Esophagus muscularis mucosa (tissue), 4 donors: Measurements from ENCODE around the gene KASH5. TPM values are rescaled to one million over a fixed set of nuclear protein-coding genes. Genes with fewer than 3 reads are reported as not detected.
A peak's percentile ranks its signal among the peaks of the same experiment; 100 is the strongest.

ENCODE experiments used
- DNase-seq: peaks from one replicate; pipeline ENCODE4 v3.0.0-alpha.2; 2017; ENCODE audit errors: extremely low spot score
- H3K27ac ChIP-seq, 4 donors: fragments of 200-600 bp; sonication (generic); replicated peaks in 1 of 4; 1 replicate in 3 of 4; 2 replicates in 1 of 4; pipeline ENCODE4 v1.5.1; 2016 to 2019; ENCODE audit warnings: mild to moderate bottlenecking in 1 of 4
- H3K27me3 ChIP-seq, 4 donors: fragments of 200-600 bp; sonication (generic); one replicate each; pipeline versions ENCODE4 v1.5.1 to v1.6.0; 2016 to 2019
- H3K36me3 ChIP-seq, 4 donors: fragments of 200-600 bp; sonication (generic); one replicate each; pipeline ENCODE4 v1.5.1; 2016 to 2019
- H3K4me1 ChIP-seq, 4 donors: fragments of 200-600 bp; sonication (generic); one replicate each; pipeline ENCODE4 v1.5.1; 2016 to 2019
- H3K4me3 ChIP-seq, 4 donors: fragments of 200-600 bp; sonication (generic); 1 replicate in 2 of 4; 2 replicates in 2 of 4; pipeline ENCODE4 v1.5.1; 2016 to 2019; ENCODE audit warnings: mild to moderate bottlenecking in 4 of 4, moderate library complexity in 1 of 4
- H3K9me3 ChIP-seq, 4 donors: fragments of 200-600 bp; sonication (generic); 1 replicate in 3 of 4; 2 replicates in 1 of 4; pipeline ENCODE4 v1.5.1; 2016 to 2019
- CTCF ChIP-seq, 3 experiments: fragments of 200-600 bp in 2 of 3; fragments of 450-650 bp in 1 of 3; sonication (generic) in 2 of 3; IDR thresholded peaks; one replicate each; pipeline ENCODE4 v1.5.1; 2017 to 2019; ENCODE audit warnings: antibody characterized with exemption in 3 of 3, mild to moderate bottlenecking in 2 of 3, moderate library complexity in 1 of 3
- EP300 ChIP-seq: sonication (generic); formaldehyde crosslinking; IDR thresholded peaks from one replicate; pipeline ENCODE4 v1.6.1; 2017; ENCODE audit warnings: antibody characterized with exemption
- POLR2A ChIP-seq: fragments of 450-650 bp; IDR thresholded peaks from one replicate; pipeline ENCODE4 v1.6.1; 2017; ENCODE audit warnings: antibody characterized with exemption, moderate library complexity, mild to moderate bottlenecking, low read depth
- POLR2AphosphoS5 ChIP-seq, 2 donors: sonication (generic); formaldehyde crosslinking; IDR thresholded peaks; one replicate each; pipeline ENCODE4 v1.6.1; 2017; ENCODE audit warnings: antibody characterized with exemption in 2 of 2
- WGBS: methylation state at CpG from one replicate; pipeline ENCODE4 v1.1.5; 2018; 5-methylcytosine and 5-hydroxymethylcytosine counted together
- intact Hi-C: fragments of 100-400 bp; cut with DNase I; formaldehyde crosslinking; loops from one replicate; pipeline ENCODE4 v1.15.1; 2023
- total RNA-seq, 4 donors: library from RNA; depleted of rRNA; stranded (reverse); fragments of >200 nt; gene quantifications; one replicate each; pipeline versions ENCODE4 v1.1.0 to v1.2.1, GENCODE V29; 2016

KASH5 gene
- total RNA-seq, 4 donors from 2014 or later = not detected

DNA sequence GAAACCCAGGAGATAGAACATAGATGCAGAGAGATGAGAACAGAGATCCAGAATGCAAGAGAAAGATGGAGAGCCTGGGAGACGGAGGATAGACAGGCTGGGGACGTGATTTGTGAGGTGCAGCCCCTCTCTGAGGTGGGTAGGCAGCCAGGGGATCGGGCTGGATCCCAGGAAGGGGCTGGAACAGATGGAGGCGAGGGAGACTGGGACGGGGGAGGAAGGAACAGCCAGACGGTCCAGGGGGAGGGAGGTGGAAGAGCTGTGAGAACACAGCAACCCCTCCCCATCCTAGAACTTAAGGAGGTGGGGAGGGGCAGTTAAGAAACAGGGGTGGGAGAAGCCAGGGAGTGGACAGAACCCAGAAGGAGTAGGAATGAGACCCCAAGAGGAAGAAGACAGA, 50.2 kb downstream of the KASH5 start:
- Histone ChIP-seq H3K27me3 (peaks cover 0 to 99% (median 65%) of the 10 kb centered on the region in 4 donors), H3K4me1 (peaks cover 17 to 46% (median 30%) of the 10 kb centered on the region in 4 donors), H3K36me3 (no peaks in the 10 kb centered on the region), H3K9me3 (no peaks in the 10 kb centered on the region), H3K27ac (no peak overlapping the region), H3K4me3 (no peak overlapping the region)
- 18% methylated on average over 6 of the region's 6 CpGs for WGBS
- intact Hi-C loops = no loop called here
- TF ChIP-seq POLR2AphosphoS5 (IDR thresholded peaks at IDR 0.05) (no peak), EP300 (no peak), POLR2A (no peak), CTCF (IDR thresholded peaks at IDR 0.05) (no peak)
- no peak for DNase-seq

DNA sequence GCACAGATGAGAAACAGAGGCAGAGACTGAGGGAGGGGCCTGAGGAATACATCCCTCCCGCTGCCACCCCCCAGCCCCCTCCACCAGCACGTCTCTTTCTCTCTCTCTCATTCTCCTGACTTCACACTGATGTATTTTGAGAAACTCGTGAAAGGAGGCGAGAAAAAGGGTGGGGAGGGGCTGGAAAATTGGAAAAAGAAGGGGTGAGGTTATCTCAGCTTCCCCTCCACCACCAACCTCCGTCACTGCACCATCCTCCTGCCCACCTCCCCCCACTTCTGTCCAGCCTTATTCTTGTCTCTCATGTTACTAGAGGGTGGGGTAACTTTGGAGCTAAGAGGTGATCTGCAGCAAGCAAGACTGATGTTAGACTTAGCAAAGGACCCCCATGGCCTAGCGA, 51.8 kb downstream of the KASH5 start:
- Histone ChIP-seq H3K4me1 (peaks cover 17 to 47% (median 31%) of the 10 kb centered on the region in 4 donors), H3K36me3 (no peaks in the 10 kb centered on the region), H3K27ac (no peak overlapping the region), H3K27me3 (peaks cover 0 to 83% (median 53%) of the 10 kb centered on the region in 4 donors), H3K9me3 (no peaks in the 10 kb centered on the region), H3K4me3 (no peak overlapping the region)
- TF ChIP-seq CTCF (IDR thresholded peaks at IDR 0.05) = no peak
- no peak for TF ChIP-seq POLR2A
- TF ChIP-seq EP300 = no peak
- no peak for TF ChIP-seq POLR2AphosphoS5 (IDR thresholded peaks at IDR 0.05)
- intact Hi-C loops = loop anchor here (2.0 to 5.0 kb wide), 3 partner anchors 75 to 213 kb away; no protein-coding TSS in a partner anchor
- 38% methylated on average over 6 of the region's 6 CpGs for WGBS
- no peak for DNase-seq

- peak overlapping the region in 1 of 4 donors; percentile 2 for H3K27ac ChIP-seq
- DNase-seq = no peak
- WGBS = 31% methylated on average over 19 of the region's 19 CpGs
- intact Hi-C loops = loop anchor here (2.0 to 5.0 kb wide), 3 partner anchors 76 to 213 kb away; no protein-coding TSS in a partner anchor
- H3K4me3 ChIP-seq = peak overlapping the region; percentile 58 to 84 (median 64)
- H3K9me3 ChIP-seq = no peaks in the 10 kb centered on the region
- H3K4me1 ChIP-seq = peaks cover 17 to 47% (median 31%) of the 10 kb centered on the region in 4 donors
- TF ChIP-seq POLR2A = no peak
- no peak for TF ChIP-seq EP300
- TF ChIP-seq POLR2AphosphoS5 (IDR thresholded peaks at IDR 0.05) = no peak
- TF ChIP-seq CTCF (IDR thresholded peaks at IDR 0.05) = no peak
- no peaks in the 10 kb centered on the region for H3K36me3 ChIP-seq
- peaks cover 0 to 75% (median 46%) of the 10 kb centered on the region in 4 donors for H3K27me3 ChIP-seq
Measured at GRCh38 chr19:49440439-49441209, 52.6 kb downstream of the KASH5 start.

- intact Hi-C loops = loop anchor here (2.0 to 5.0 kb wide), 3 partner anchors 77 to 214 kb away; no protein-coding TSS in a partner anchor
- peaks cover 0 to 68% (median 41%) of the 10 kb centered on the region in 4 donors for H3K27me3 ChIP-seq
- no peak for DNase-seq
Measured at GRCh38 chr19:49441210-49441959, 53.3 kb downstream of the KASH5 start, which contains the start of gene SLC17A7. SLC17A7 (minus strand) TSS chr19:49441527; CDS start chr19:49441379, 148 bp downstream.

More at GRCh38 chr19:49441210-49441959, 53.3 kb downstream of the KASH5 start, which contains the start of gene SLC17A7:
- Histone ChIP-seq H3K36me3 (peaks cover 0 to 4% (median under 1%) of the 10 kb centered on the region in 4 donors), H3K4me3 (peak within 1 kb of the TSS; percentile 58 to 84 (median 64)), H3K4me1 (peaks cover 17 to 44% (median 31%) of the 10 kb centered on the region in 4 donors), H3K9me3 (no peaks in the 10 kb centered on the region), H3K27ac (peak within 1 kb of the TSS; percentile 71 to 90 (median 76))
- TF ChIP-seq CTCF (IDR thresholded peaks at IDR 0.05) = no peak
- TF ChIP-seq EP300 = no peak
- TF ChIP-seq POLR2AphosphoS5 (IDR thresholded peaks at IDR 0.05) = no peak
- no peak for TF ChIP-seq POLR2A
- WGBS = 6% methylated on average over 14 of the region's 56 CpGs
